GM12874 (cell line): ENCODE measurements around the gene SOX6.

ENCODE experiments used
- CTCF ChIP-seq: IDR thresholded peaks from 2 replicates; pipeline ENCODE4 v1.5.1; 2011; ENCODE audit warnings: low read depth, mild to moderate bottlenecking, control low read depth, low read length, moderate library complexity; ENCODE audit not compliant: insufficient read depth

Gene SOX6

GRCh38 chr11:16271258-16271657, 85.1 kb downstream of the SOX6 start:
- TF ChIP-seq CTCF: no peak

- no peak for TF ChIP-seq CTCF
These were observed 90.3 kb downstream of the SOX6 start for GRCh38 chr11:16266021-16266420.

- no peak for TF ChIP-seq CTCF
These were observed 91.3 kb downstream of the SOX6 start for GRCh38 chr11:16265022-16265421.

- TF ChIP-seq CTCF: no peak
These were observed 93.7 kb downstream of the SOX6 start for GRCh38 chr11:16262645-16262955.

- TF ChIP-seq CTCF: no peak
These were observed 94.3 kb downstream of the SOX6 start for GRCh38 chr11:16261836-16262644.

- TF ChIP-seq CTCF: no peak
These were observed 104.0 kb downstream of the SOX6 start for GRCh38 chr11:16252373-16252772.

- no peak for TF ChIP-seq CTCF
These were observed 108.1 kb downstream of the SOX6 start for GRCh38 chr11:16248248-16248647.
